Ovary (tissue), 9 donors: ENCODE data around the gene LCOR. TPM values are rescaled to one million over a fixed set of nuclear protein-coding genes. Genes with fewer than 3 reads are reported as not detected.

Source experiments
- DNase-seq, 5 donors: peaks; one replicate each; pipeline ENCODE4 v3.0.0-alpha.2; 2019 to 2020
- H3K27ac ChIP-seq, 2 donors: fragments of 200-600 bp; one replicate each; pipeline versions ENCODE4 v1.5.1 to v1.8.0; 2019 to 2022
- H3K27me3 ChIP-seq: fragments of 200-600 bp; one replicate; pipeline ENCODE4 v1.8.0; 2022
- H3K36me3 ChIP-seq: fragments of 200-600 bp; sonication (generic); one replicate; pipeline ENCODE4 v1.5.1; 2019
- H3K4me1 ChIP-seq: one replicate; pipeline ENCODE4 v1.8.1; 2013; ENCODE audit warnings: mild to moderate bottlenecking, moderate library complexity; ENCODE audit not compliant: insufficient read depth
- H3K4me3 ChIP-seq: fragments of 200-600 bp; sonication (generic); one replicate; pipeline ENCODE4 v1.5.1; 2017
- H3K9me3 ChIP-seq, 2 donors: fragments of 200-600 bp in 1 of 2; sonication (generic) in 1 of 2; one replicate each; pipeline versions ENCODE4 v1.5.1 to v1.8.1; 2013 to 2019; ENCODE audit warnings: mild to moderate bottlenecking in 1 of 2, moderate library complexity in 1 of 2
- EP300 ChIP-seq: sonication (generic); formaldehyde crosslinking; IDR thresholded peaks from one replicate; pipeline ENCODE4 v1.6.1; 2017; ENCODE audit warnings: antibody characterized with exemption
- POLR2A ChIP-seq: fragments of 450-650 bp; IDR thresholded peaks from one replicate; pipeline ENCODE4 v1.6.1; 2017; ENCODE audit warnings: antibody characterized with exemption, mild to moderate bottlenecking, moderate library complexity
- WGBS, 3 donors: extraction: QIAGEN DNeasy Blood & Tissue Kit in 1 of 3; methylation state at CpG; one replicate each; pipeline versions ENCODE4 v1.1.5 to v1.1.7; 2013 to 2017; 5-methylcytosine and 5-hydroxymethylcytosine counted together
- intact Hi-C, 4 donors: fragments of 100-400 bp; cut with DNase I; formaldehyde crosslinking; loops; one replicate each; pipeline versions ENCODE4 v1.11.0 to v1.15.1; 2022 to 2023
- polyA plus RNA-seq, 2 donors: library from polyadenylated mRNA; stranded (reverse); fragments of 200-250 nt in 1 of 2; fragments of 350-450 nt in 1 of 2; fragmentation: Illumina TruSeq in 1 of 2; extraction: RNeasy Lipid Tissue Mini Kit (QIAGEN cat#74804) in 1 of 2; gene quantifications; one replicate each; pipeline ENCODE4 v1.2.3, GENCODE V29; 2013 to 2014
- total RNA-seq, 7 donors: library from RNA; depleted of rRNA in 2 of 7; stranded (reverse); fragments of >200 nt in 2 of 7; fragmentation: NEBNext Ultra II Directional in 3 of 7; extraction: Animal tissue kit (Norgen Biotek cat#: 25700) in 3 of 7; gene quantifications; one replicate each; pipeline versions ENCODE4 v1.1.0 to v1.2.4, GENCODE V29; 2016 to 2023
- TF ChIP-seq, protein P1 (sequence below), 3 donors: fragments of 450-650 bp in 2 of 3; fragments of 200-600 bp in 1 of 3; IDR thresholded peaks; one replicate each; pipeline versions ENCODE4 v1.5.1 to v1.8.0; 2016 to 2022; ENCODE audit warnings: antibody characterized with exemption in 3 of 3, mild to moderate bottlenecking in 1 of 3
- donor health status: DM: no; HTN: no; CAD: no; lungs with moderate emphysema.
- donor health status: DM: no; HTN: no; CAD: no.
- donor health status: Bipolar disorder and iron deficiency.
- donor health status: DM: yes; HTN: yes; CAD: no.
- donor health status: DM: no; HTN: no; CAD: no.
- donor health status: DM: yes; HTN: yes; CAD: no.

LCOR gene
- total and polyA plus RNA-seq, 9 donors, result 4.0 to 44.9 (median 29.8) TPM

DNA sequence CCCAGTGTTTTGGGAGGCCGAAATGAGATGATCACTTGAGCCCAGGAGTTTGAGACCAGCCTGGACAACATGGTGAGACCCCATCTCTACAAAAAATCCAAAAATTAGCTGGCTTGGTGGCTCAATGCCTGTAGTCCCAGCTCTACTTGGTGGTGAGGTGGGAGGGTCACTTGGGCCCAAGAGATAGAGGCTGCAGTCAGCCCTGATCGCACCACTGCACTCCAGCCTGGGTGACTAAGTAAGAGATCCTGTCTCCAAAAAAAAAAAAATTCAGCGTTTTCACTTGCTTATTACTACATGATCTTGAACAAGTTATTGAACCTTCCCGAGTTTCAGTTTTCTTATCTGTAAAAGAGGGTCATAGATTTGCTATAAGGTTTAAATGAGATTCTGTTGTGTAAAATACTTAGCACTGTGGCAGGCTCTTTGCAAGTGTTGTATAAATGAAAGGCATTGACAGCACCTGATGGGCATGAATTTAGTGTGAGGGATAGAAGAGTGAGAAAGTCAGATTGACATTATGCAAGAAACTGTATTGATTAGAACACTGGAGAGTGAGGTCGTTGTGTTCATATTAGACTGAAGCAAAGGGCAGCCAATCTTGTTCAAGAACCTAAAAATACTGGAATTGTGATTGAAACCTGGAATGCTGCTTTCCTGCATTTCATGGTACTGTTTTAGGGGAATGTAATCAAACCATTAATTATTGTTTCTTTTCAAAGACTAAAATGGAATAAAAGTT is 136.8 kb downstream of the LCOR start:
- H3K27ac ChIP-seq, result no peak overlapping the region
- intact Hi-C loops, result no loop called here
- no peak overlapping the region for H3K4me3 ChIP-seq
- H3K9me3 ChIP-seq, result no peaks in the 10 kb centered on the region
- TF ChIP-seq POLR2A (no peak), EP300 (no peak)
- TF ChIP-seq, protein P1, sequence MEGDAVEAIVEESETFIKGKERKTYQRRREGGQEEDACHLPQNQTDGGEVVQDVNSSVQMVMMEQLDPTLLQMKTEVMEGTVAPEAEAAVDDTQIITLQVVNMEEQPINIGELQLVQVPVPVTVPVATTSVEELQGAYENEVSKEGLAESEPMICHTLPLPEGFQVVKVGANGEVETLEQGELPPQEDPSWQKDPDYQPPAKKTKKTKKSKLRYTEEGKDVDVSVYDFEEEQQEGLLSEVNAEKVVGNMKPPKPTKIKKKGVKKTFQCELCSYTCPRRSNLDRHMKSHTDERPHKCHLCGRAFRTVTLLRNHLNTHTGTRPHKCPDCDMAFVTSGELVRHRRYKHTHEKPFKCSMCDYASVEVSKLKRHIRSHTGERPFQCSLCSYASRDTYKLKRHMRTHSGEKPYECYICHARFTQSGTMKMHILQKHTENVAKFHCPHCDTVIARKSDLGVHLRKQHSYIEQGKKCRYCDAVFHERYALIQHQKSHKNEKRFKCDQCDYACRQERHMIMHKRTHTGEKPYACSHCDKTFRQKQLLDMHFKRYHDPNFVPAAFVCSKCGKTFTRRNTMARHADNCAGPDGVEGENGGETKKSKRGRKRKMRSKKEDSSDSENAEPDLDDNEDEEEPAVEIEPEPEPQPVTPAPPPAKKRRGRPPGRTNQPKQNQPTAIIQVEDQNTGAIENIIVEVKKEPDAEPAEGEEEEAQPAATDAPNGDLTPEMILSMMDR (IDR thresholded peaks at IDR 0.05), result no peak
- no peaks in the 10 kb centered on the region for H3K36me3 ChIP-seq
- no peaks in the 10 kb centered on the region for H3K27me3 ChIP-seq
- no peak for DNase-seq
- WGBS, 3 donors, result 91 to 96% (median 93%) methylated on average over 5 of the region's 5 CpGs
- no peaks in the 10 kb centered on the region for H3K4me1 ChIP-seq

DNA sequence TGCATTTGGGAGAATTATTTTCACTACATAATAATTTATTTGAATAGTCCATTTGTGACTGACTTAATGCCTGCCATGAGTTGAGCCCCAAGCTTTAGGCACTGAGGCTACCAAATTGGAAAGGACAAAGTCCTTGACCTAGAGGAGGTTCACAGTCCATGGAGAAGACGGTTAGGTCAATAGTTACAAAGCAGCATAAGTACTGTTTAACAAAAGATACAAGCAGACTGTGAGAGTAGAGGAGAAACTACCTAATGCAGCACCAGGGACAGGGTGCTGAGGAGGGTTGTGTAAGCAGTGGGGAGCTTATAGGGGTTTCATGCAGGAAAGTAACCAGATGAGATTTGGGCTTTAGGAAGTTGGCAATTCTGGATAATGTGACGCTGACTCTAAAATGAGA is 139.2 kb downstream of the LCOR start:
- no peak for DNase-seq
- no peaks in the 10 kb centered on the region for H3K27me3 ChIP-seq
- WGBS, 3 donors, result 68 to 76% (median 76%) methylated on average over 2 of the region's 2 CpGs
- no peak overlapping the region for H3K27ac ChIP-seq
- H3K4me1 ChIP-seq, result no peaks in the 10 kb centered on the region
- H3K4me3 ChIP-seq, result no peak overlapping the region
- H3K36me3 ChIP-seq, result no peaks in the 10 kb centered on the region
- H3K9me3 ChIP-seq, result no peaks in the 10 kb centered on the region
- TF ChIP-seq POLR2A (no peak), EP300 (no peak)
- TF ChIP-seq, protein P1 (IDR thresholded peaks at IDR 0.05), result no peak
- intact Hi-C loops, result no loop called here

DNA sequence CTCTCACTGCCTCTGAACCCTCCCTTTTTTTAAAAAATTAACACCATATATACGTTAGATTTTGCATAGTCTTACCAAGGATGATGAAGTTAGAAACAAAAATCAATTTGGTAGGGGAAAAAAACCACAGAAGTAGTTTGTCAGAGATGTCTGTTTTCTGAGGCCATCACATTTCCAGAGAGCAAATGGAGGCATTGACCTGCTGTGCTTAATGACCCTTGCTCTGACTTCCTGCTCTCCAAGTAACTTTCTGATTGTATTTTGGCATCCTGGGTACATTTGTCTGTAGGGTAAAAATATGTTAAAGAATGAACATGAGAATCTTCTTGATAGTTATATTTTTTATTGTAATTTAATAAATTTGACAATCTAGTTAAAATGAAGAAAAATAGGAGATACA is 140.2 kb downstream of the LCOR start:
- WGBS, 3 donors, result 85 to 94% (median 94%) methylated on average over 1 of the region's 1 CpG
- H3K27me3 ChIP-seq, result no peaks in the 10 kb centered on the region
- H3K4me1 ChIP-seq, result no peaks in the 10 kb centered on the region
- no peaks in the 10 kb centered on the region for H3K36me3 ChIP-seq
- DNase-seq, result no peak
- H3K4me3 ChIP-seq, result no peak overlapping the region
- no peaks in the 10 kb centered on the region for H3K9me3 ChIP-seq
- intact Hi-C loops, result no loop called here
- TF ChIP-seq EP300, result no peak
- TF ChIP-seq POLR2A, result no peak
- TF ChIP-seq, protein P1 (IDR thresholded peaks at IDR 0.05), result no peak
- no peak overlapping the region for H3K27ac ChIP-seq

DNA sequence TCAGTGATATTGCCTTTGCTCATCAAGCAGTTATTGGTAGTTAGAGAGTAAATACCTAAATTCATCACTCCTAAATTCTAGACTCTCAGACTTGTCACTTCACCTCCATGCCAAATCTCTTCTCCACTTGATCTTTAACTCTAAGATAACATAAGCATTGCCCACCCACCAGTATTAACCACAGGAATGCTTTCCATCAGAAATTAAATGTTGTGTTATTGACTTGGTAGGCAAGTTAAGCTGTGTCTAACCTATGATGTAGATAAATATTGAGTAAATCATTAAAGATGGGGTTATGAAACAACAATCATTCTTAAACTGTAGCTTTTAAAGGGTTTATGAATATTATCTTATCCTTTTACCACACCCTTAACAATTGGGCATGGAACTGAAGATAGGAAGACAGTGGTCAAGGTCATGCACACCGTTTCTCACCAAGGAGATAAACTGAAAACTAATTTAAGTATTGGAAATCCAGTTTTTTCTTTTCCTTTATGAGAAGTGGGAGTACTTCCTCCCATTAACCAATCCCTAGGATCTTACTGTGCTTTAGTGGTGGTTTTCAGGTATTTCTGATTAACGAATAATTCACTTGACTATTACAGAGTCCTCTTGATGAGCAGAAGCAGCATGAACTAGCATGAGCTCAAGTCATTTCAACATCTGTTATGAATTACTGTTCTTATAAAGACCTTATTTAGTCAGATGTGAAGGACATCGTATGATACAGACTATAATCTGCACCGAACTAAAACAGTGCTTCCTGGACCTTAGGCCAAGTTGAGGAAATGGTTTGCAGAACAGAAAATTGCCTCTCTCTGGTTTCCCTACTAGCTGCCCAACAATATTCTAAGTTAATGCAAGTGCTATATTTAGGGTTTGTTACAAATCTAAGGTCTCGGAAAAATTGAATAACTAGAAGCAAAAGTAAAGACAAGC is 142.0 kb downstream of the LCOR start:
- no peaks in the 10 kb centered on the region for H3K9me3 ChIP-seq
- DNase-seq, result no peak
- TF ChIP-seq POLR2A, result no peak
- TF ChIP-seq EP300, result no peak
- TF ChIP-seq, protein P1 (IDR thresholded peaks at IDR 0.05), result no peak
- 35 to 42% (median 40%) methylated on average over 5 of the region's 5 CpGs for WGBS, 3 donors
- H3K27ac ChIP-seq, result no peak overlapping the region
- no peaks in the 10 kb centered on the region for H3K4me1 ChIP-seq
- H3K27me3 ChIP-seq, result no peaks in the 10 kb centered on the region
- intact Hi-C loops, result no loop called here
- no peaks in the 10 kb centered on the region for H3K36me3 ChIP-seq
- H3K4me3 ChIP-seq, result no peak overlapping the region
